ENCODE measurements around the gene SPAG16. TPM values are rescaled to one million over a fixed set of nuclear protein-coding genes. Genes with fewer than 3 reads are reported as not detected.

The SPAG16 gene
- total RNA-seq, 1 experiment from 2014 or later, result 0.30 TPM

DNA sequence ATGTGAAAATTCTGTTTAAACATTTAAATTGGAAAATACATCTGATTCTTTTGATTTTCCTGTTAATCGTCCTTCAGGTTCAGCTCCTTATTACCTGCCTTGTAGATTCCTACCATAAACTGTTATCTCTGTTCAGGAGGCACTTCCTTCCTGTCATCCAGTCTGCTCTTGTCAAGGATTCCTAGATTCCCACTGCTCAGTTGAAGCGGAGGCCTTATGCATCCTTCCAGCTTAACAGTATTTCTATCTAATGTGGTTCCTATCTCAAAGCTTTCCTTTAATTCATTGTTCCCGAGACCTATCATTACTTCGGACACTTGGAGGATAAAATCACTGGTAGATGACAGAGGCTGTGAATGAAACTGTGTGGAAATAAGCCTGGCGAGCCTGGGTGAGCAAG is 12.0 kb downstream of the SPAG16 start (continued):
- TF ChIP-seq CEBPB (IDR thresholded peaks at IDR 0.05; ENCODE audit: low read depth), result no peak

DNA sequence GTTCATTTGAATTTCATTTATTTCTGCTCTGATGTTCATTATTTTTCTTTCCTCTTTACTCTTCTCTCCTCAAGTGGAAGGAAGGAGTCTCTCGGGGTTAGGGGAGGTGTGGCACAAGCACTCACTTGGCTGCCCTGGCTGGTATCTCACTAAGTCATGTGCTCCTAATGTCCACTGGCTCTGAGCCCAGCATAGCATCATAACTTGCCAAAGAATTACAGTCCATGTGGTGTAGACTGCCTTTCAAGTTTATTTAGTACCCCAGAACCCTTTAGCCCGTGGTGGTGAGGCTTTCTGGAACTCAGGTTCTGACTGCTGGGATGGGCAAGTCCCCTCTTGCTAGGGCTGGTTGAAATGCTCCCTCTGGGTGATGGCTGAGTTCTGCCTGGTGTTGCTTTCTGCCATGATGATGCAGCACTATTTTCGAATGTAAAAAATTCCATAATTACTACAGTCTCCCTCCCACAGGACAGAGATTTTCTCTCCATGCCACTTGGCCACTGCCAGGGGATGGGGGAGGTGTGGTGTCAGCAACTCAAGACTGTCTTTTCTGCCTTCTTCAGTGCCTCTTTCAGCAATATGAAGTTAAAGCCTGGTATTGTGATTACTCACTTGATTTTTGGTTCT is 22.2 kb downstream of the SPAG16 start:
- intact Hi-C loops (cut with micrococcal nuclease), result no loop called here
- ChIA-PET CTCF (no interaction called here), RAD21 (ENCODE audit: low non-redundant PET in 1 of 2, low total read pairs in 2 of 2, uncharacterized antibody in 2 of 2, unreplicated experiment in 2 of 2) (no interaction called here), POLR2A (no interaction called here)
- Histone ChIP-seq H3K9me3 (ENCODE audit: control insufficient read depth in 1 of 2, insufficient read depth in 1 of 2, low read depth in 1 of 2, low read length in 2 of 2) (peaks cover 6 to 7% of the 10 kb centered on the region in 2 experiments; a peak in 1 of 4 replicates), H3K9me2 (ENCODE audit: insufficient read depth) (no peaks in the 10 kb centered on the region), H3K9ac (ENCODE audit: low read length) (no peak overlapping the region), H3K4me2 (ENCODE audit: low read length) (no peak overlapping the region), H3K27ac (ENCODE audit: low read depth, low read length) (no peak overlapping the region), H3K36me3 (ENCODE audit: control insufficient read depth in 1 of 2, insufficient read depth in 2 of 2, low read length in 2 of 2) (no peaks in the 10 kb centered on the region), H3K27me3 (ENCODE audit: insufficient read depth, low read length) (no peaks in the 10 kb centered on the region), H3K4me1 (ENCODE audit: control insufficient read depth in 1 of 2, insufficient read depth in 2 of 2, low read length in 2 of 2) (no peaks in the 10 kb centered on the region), H2AFZ (ENCODE audit: low read depth, low read length, poor library complexity, severe bottlenecking) (no peak overlapping the region), H3K4me3 (replicated peaks in 1 of 2; ENCODE audit: low read depth in 1 of 2, low read length in 2 of 2) (no peak overlapping the region), H4K20me1 (ENCODE audit: insufficient read depth) (no peaks in the 10 kb centered on the region), H3K79me2 (ENCODE audit: insufficient read depth, low read length) (no peaks in the 10 kb centered on the region)
- TF ChIP-seq, protein P1, sequence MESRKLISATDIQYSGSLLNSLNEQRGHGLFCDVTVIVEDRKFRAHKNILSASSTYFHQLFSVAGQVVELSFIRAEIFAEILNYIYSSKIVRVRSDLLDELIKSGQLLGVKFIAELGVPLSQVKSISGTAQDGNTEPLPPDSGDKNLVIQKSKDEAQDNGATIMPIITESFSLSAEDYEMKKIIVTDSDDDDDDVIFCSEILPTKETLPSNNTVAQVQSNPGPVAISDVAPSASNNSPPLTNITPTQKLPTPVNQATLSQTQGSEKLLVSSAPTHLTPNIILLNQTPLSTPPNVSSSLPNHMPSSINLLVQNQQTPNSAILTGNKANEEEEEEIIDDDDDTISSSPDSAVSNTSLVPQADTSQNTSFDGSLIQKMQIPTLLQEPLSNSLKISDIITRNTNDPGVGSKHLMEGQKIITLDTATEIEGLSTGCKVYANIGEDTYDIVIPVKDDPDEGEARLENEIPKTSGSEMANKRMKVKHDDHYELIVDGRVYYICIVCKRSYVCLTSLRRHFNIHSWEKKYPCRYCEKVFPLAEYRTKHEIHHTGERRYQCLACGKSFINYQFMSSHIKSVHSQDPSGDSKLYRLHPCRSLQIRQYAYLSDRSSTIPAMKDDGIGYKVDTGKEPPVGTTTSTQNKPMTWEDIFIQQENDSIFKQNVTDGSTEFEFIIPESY (IDR thresholded peaks at IDR 0.05; ENCODE audit: extremely low read depth, insufficient replicate concordance, low read length), result no peak
- TF ChIP-seq EZH2 (IDR thresholded peaks at IDR 0.05), result no peak
- TF ChIP-seq FOSL1 (IDR thresholded peaks at IDR 0.05; ENCODE audit: low read depth), result no peak
- TF ChIP-seq YY1 (IDR thresholded peaks at IDR 0.05; ENCODE audit: extremely low read depth, insufficient replicate concordance, low read depth, low read length), result no peak
- no peak for TF ChIP-seq JUND (IDR thresholded peaks at IDR 0.05)
- TF ChIP-seq RAD21 (IDR thresholded peaks at IDR 0.05; ENCODE audit: low read depth), result no peak
- TF ChIP-seq POLR2AphosphoS5 (IDR thresholded peaks at IDR 0.05; ENCODE audit: low read depth, low read length), result no peak
- TF ChIP-seq SIN3A (IDR thresholded peaks at IDR 0.05; ENCODE audit: low read depth), result no peak
- TF ChIP-seq SRF (IDR thresholded peaks at IDR 0.05; ENCODE audit: low read depth), result no peak
- no peak for TF ChIP-seq CBX3 (IDR thresholded peaks at IDR 0.05; ENCODE audit: low read depth)
- TF ChIP-seq, protein P2, sequence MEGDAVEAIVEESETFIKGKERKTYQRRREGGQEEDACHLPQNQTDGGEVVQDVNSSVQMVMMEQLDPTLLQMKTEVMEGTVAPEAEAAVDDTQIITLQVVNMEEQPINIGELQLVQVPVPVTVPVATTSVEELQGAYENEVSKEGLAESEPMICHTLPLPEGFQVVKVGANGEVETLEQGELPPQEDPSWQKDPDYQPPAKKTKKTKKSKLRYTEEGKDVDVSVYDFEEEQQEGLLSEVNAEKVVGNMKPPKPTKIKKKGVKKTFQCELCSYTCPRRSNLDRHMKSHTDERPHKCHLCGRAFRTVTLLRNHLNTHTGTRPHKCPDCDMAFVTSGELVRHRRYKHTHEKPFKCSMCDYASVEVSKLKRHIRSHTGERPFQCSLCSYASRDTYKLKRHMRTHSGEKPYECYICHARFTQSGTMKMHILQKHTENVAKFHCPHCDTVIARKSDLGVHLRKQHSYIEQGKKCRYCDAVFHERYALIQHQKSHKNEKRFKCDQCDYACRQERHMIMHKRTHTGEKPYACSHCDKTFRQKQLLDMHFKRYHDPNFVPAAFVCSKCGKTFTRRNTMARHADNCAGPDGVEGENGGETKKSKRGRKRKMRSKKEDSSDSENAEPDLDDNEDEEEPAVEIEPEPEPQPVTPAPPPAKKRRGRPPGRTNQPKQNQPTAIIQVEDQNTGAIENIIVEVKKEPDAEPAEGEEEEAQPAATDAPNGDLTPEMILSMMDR (IDR thresholded peaks at IDR 0.05 in 2 of 3, conservative IDR thresholded peaks at IDR 0.05 in 1 of 3; ENCODE audit: borderline replicate concordance in 1 of 3, insufficient read depth in 1 of 3, low read depth in 2 of 3, low read length in 2 of 3), result no peak
- TF ChIP-seq, protein P3, sequence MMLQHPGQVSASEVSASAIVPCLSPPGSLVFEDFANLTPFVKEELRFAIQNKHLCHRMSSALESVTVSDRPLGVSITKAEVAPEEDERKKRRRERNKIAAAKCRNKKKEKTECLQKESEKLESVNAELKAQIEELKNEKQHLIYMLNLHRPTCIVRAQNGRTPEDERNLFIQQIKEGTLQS (IDR thresholded peaks at IDR 0.05), result no peak
- no peak for TF ChIP-seq TCF7L2 (IDR thresholded peaks at IDR 0.05; ENCODE audit: borderline replicate concordance, extremely low read depth, insufficient read depth, insufficient read length)
- TF ChIP-seq POLR2A (IDR thresholded peaks at IDR 0.05; ENCODE audit: borderline replicate concordance, extremely low read depth, insufficient read depth, insufficient read length), result no peak
- TF ChIP-seq SP1 (IDR thresholded peaks at IDR 0.05; ENCODE audit: low read depth), result no peak
- TF ChIP-seq, protein P4, sequence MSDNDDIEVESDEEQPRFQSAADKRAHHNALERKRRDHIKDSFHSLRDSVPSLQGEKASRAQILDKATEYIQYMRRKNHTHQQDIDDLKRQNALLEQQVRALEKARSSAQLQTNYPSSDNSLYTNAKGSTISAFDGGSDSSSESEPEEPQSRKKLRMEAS (IDR thresholded peaks at IDR 0.05), result no peak
- no peak for TF ChIP-seq EGR1 (IDR thresholded peaks at IDR 0.05; ENCODE audit: low read depth)
- TF ChIP-seq, protein P5, sequence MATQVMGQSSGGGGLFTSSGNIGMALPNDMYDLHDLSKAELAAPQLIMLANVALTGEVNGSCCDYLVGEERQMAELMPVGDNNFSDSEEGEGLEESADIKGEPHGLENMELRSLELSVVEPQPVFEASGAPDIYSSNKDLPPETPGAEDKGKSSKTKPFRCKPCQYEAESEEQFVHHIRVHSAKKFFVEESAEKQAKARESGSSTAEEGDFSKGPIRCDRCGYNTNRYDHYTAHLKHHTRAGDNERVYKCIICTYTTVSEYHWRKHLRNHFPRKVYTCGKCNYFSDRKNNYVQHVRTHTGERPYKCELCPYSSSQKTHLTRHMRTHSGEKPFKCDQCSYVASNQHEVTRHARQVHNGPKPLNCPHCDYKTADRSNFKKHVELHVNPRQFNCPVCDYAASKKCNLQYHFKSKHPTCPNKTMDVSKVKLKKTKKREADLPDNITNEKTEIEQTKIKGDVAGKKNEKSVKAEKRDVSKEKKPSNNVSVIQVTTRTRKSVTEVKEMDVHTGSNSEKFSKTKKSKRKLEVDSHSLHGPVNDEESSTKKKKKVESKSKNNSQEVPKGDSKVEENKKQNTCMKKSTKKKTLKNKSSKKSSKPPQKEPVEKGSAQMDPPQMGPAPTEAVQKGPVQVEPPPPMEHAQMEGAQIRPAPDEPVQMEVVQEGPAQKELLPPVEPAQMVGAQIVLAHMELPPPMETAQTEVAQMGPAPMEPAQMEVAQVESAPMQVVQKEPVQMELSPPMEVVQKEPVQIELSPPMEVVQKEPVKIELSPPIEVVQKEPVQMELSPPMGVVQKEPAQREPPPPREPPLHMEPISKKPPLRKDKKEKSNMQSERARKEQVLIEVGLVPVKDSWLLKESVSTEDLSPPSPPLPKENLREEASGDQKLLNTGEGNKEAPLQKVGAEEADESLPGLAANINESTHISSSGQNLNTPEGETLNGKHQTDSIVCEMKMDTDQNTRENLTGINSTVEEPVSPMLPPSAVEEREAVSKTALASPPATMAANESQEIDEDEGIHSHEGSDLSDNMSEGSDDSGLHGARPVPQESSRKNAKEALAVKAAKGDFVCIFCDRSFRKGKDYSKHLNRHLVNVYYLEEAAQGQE (IDR thresholded peaks at IDR 0.05; ENCODE audit: low read depth), result no peak
- TF ChIP-seq CEBPB (IDR thresholded peaks at IDR 0.05; ENCODE audit: low read depth), result no peak
- DNase-seq (ENCODE audit: low read depth, low spot score), result no peak
- ATAC-seq, result no peak
- BruUV-seq (replicated peaks), result no TSS peak
